ENCODE results near the gene IPO13.

DNA sequence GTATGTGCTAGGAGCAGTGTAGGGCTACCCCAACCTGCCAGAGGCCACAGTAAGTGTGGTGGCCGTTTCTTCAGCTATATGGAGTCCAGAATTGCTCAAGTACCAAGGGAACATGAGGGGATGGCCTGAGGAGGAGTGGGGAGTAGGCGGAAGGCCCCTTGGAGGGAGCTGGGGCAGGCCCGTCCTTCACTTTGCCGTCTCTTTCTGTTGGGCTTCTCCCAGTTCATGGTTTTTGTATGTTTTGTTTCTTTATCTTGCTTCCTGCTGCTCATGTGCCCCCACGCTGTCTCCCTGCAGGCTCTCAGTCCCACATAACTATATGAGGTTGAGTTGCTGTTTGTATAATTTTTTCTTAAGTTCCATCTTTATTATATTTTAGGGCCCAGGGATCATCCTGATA, 17.1 kb downstream of the IPO13 start:
- TF ChIP-seq, protein P1, sequence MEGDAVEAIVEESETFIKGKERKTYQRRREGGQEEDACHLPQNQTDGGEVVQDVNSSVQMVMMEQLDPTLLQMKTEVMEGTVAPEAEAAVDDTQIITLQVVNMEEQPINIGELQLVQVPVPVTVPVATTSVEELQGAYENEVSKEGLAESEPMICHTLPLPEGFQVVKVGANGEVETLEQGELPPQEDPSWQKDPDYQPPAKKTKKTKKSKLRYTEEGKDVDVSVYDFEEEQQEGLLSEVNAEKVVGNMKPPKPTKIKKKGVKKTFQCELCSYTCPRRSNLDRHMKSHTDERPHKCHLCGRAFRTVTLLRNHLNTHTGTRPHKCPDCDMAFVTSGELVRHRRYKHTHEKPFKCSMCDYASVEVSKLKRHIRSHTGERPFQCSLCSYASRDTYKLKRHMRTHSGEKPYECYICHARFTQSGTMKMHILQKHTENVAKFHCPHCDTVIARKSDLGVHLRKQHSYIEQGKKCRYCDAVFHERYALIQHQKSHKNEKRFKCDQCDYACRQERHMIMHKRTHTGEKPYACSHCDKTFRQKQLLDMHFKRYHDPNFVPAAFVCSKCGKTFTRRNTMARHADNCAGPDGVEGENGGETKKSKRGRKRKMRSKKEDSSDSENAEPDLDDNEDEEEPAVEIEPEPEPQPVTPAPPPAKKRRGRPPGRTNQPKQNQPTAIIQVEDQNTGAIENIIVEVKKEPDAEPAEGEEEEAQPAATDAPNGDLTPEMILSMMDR (IDR thresholded peaks at IDR 0.05 in 4 of 5, conservative IDR thresholded peaks at IDR 0.05 in 1 of 5): no peak
- TF ChIP-seq POLR2A (IDR thresholded peaks at IDR 0.05): no peak

Data from gastrocnemius medialis (tissue), 4 donors.